ENCODE measurements around the gene ANKUB1.

DNA sequence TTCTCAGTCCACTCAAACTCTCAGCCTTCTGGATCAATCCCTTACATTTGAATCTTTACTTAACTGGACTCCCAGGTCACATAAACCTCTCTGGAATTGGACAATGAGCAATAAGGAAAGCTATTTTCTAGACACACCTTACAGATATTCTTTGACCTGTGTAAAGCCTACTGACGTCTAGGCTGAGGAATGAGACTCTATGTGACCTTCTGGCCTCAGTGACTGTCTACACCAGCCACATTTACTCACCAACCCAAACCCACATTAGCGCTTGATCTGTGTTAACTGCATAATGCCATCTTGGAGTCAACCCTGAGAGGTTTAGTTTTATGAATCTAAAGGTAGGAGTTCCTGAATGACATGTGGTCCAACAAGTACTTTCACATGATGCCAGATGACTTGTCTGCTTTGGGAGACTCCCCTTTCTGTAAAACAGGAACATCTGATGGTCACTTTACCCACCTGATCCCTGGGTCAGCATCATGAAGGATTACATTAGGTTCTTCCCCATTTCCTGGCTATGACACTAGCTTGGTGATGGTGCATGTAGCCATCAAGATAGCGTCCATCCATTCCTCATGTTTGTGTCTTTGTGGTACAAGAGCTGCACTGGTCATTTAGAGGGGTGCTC lies 28.7 kb downstream of the ANKUB1 start:
- TF ChIP-seq CTCF (IDR thresholded peaks at IDR 0.05) (no peak), POLR2A (IDR thresholded peaks at IDR 0.05) (no peak)

All from right lobe of liver (tissue), 4 donors.